GM12878 (cell line): Measurements from ENCODE around the gene CCNY. TPM values are rescaled to one million over a fixed set of nuclear protein-coding genes. Genes with fewer than 3 reads are reported as not detected.

Source experiments
- ATAC-seq: fragments of 200-7000 bp; cut with Tn5 transposase; 3 replicates; pipeline ENCODE4 v1.9.1; 2020; ENCODE audit warnings: mild to moderate bottlenecking, moderate library complexity
- BruUV-seq: library from RNA; stranded (reverse); fragments of 400-500 nt; replicated peaks from 2 replicates; lab custom pipeline; 2021; lab: Mats Ljungman, UMichigan
- CTCF ChIA-PET: fragments of 300-600 bp; sonication (Branson Sonifier 250); formaldehyde crosslinking; extraction: SDS; loops from one replicate; lab custom pipeline; 2021; ENCODE audit warnings: inconsistent platforms; lab: Yijun Ruan, JAX
- POLR2A ChIA-PET: fragments of 350-600 bp; formaldehyde crosslinking; extraction: SDS; loops from one replicate; lab custom pipeline; 2021; ENCODE audit warnings: inconsistent platforms; lab: Charles Lee
- RAD21 ChIA-PET: fragments of 300-600 bp; sonication (Branson Sonifier 250); formaldehyde crosslinking; loops from one replicate; lab custom pipeline; 2023; ENCODE audit warnings: antibody characterized with exemption; ENCODE audit not compliant: unreplicated experiment; lab: Charles Lee
- SMC1A ChIA-PET: fragments of 300-600 bp; sonication (Branson Sonifier 250); formaldehyde crosslinking; loops from one replicate; lab custom pipeline; 2023; ENCODE audit not compliant: unreplicated experiment, uncharacterized antibody; lab: Charles Lee
- DNase-seq: peaks from one replicate; pipeline ENCODE4 v3.0.0-alpha.2; 2011; ENCODE audit warnings: low read depth, low spot score
- FAIRE-seq: peaks from 3 replicates; lab custom pipeline; 2011; peaks lifted over from hg19 to GRCh38; lab: Jason Lieb, UNC
- H2AFZ ChIP-seq: 2 replicates; pipeline ENCODE4 v1.6.0; 2011; ENCODE audit warnings: low read depth, low read length, control low read depth; ENCODE audit not compliant: control insufficient read depth
- H3K27ac ChIP-seq: 2 replicates; pipeline ENCODE4 v1.5.1; 2011; ENCODE audit warnings: control low read depth; ENCODE audit not compliant: control insufficient read depth, insufficient read depth
- H3K27me3 ChIP-seq, 2 experiments: replicated peaks in 1 of 2; 2 replicates each; pipeline versions ENCODE4 v1.6.0 to v1.6.1; 2011; ENCODE audit warnings: low read length in 1 of 2; ENCODE audit not compliant: control insufficient read depth in 2 of 2, insufficient read depth in 2 of 2
- H3K36me3 ChIP-seq, 2 experiments: 2 replicates each; pipeline ENCODE4 v1.5.1; 2011; ENCODE audit warnings: low read length in 1 of 2; ENCODE audit not compliant: control insufficient read depth in 2 of 2, insufficient read depth in 2 of 2
- H3K4me1 ChIP-seq: 2 replicates; pipeline ENCODE4 v1.6.1; 2011; ENCODE audit warnings: mild to moderate bottlenecking, low read length, moderate library complexity, mixed read lengths; ENCODE audit not compliant: control insufficient read depth, insufficient read depth
- H3K4me2 ChIP-seq: 2 replicates; pipeline ENCODE4 v1.6.0; 2011; ENCODE audit warnings: control low read depth; ENCODE audit not compliant: control insufficient read depth, insufficient read depth
- H3K4me3 ChIP-seq: fragments of 200-600 bp; sonication (generic); 2 replicates; pipeline ENCODE4 v1.5.1; 2016
- H3K79me2 ChIP-seq: 2 replicates; pipeline ENCODE4 v1.6.0; 2011; ENCODE audit warnings: low read length; ENCODE audit not compliant: control insufficient read depth, insufficient read depth
- H3K9ac ChIP-seq: 2 replicates; pipeline ENCODE4 v1.8.0; 2011; ENCODE audit warnings: low read length, control low read depth, mixed read lengths; ENCODE audit not compliant: control insufficient read depth, insufficient read depth
- H3K9me3 ChIP-seq: replicated peaks from 3 replicates; pipeline ENCODE4 v1.5.1; 2011; ENCODE audit warnings: mild to moderate bottlenecking, low read length; ENCODE audit not compliant: control insufficient read depth, insufficient read depth
- H4K20me1 ChIP-seq: 2 replicates; pipeline ENCODE4 v1.6.0; 2011; ENCODE audit not compliant: control insufficient read depth, insufficient read depth
- CBX5 ChIP-seq: sonication (generic); IDR thresholded peaks from 2 replicates; pipeline ENCODE4 v1.6.1; 2016; ENCODE audit warnings: low read depth, moderate library complexity, mild to moderate bottlenecking, inconsistent platforms
- GATAD2B ChIP-seq: fragments of 450-650 bp; conservative IDR thresholded peaks from 2 replicates; pipeline ENCODE4 v1.6.1; 2017; ENCODE audit warnings: low read depth, mild to moderate bottlenecking, moderate library complexity
- IKZF2 ChIP-seq, 2 experiments: fragments of 450-650 bp; IDR thresholded peaks; 2 replicates each; pipeline ENCODE4 v1.6.1; 2017; ENCODE audit warnings: mild to moderate bottlenecking in 2 of 2, moderate library complexity in 2 of 2
- NR2C1 ChIP-seq: fragments of 450-650 bp; IDR thresholded peaks from 2 replicates; pipeline ENCODE4 v1.6.1; 2017; ENCODE audit warnings: antibody characterized with exemption, mild to moderate bottlenecking, moderate library complexity
- NR2F1 ChIP-seq: fragments of 450-650 bp; conservative IDR thresholded peaks from 2 replicates; pipeline ENCODE4 v1.6.1; 2017; ENCODE audit warnings: mild to moderate bottlenecking
- PML ChIP-seq: IDR thresholded peaks from 2 replicates; pipeline ENCODE4 v1.6.1; 2012; ENCODE audit warnings: low read length, inconsistent platforms
- POLR2A ChIP-seq: IDR thresholded peaks from 2 replicates; pipeline ENCODE4 v1.6.1; 2011; ENCODE audit warnings: low read depth, mild to moderate bottlenecking, low read length
- POLR2AphosphoS2 ChIP-seq: IDR thresholded peaks from 2 replicates; pipeline ENCODE4 v1.6.1; 2011; ENCODE audit warnings: low read depth, mild to moderate bottlenecking, low read length, improper control_type of control experiment, moderate library complexity
- RAD51 ChIP-seq: fragments of 450-650 bp; IDR thresholded peaks from 2 replicates; pipeline ENCODE4 v1.6.1; 2016; ENCODE audit warnings: moderate library complexity, mild to moderate bottlenecking, inconsistent platforms
- RCOR1 ChIP-seq: conservative IDR thresholded peaks from 2 replicates; pipeline ENCODE4 v1.6.1; 2012; ENCODE audit warnings: low read depth, low read length, improper control_type of control experiment
- SMAD5 ChIP-seq: IDR thresholded peaks from 2 replicates; pipeline ENCODE4 v1.6.1; 2016; ENCODE audit warnings: antibody characterized with exemption, low read depth
- STAT1 ChIP-seq: fragments of 450-650 bp; conservative IDR thresholded peaks from 2 replicates; pipeline ENCODE4 v1.6.1; 2014; ENCODE audit warnings: antibody characterized with exemption, mild to moderate bottlenecking
- YBX1 ChIP-seq: fragments of 450-650 bp; IDR thresholded peaks from 2 replicates; pipeline ENCODE4 v1.6.1; 2016; ENCODE audit warnings: antibody characterized with exemption
- ZNF622 ChIP-seq: fragments of 450-650 bp; IDR thresholded peaks from 2 replicates; pipeline ENCODE4 v1.6.1; 2017; ENCODE audit warnings: mild to moderate bottlenecking, inconsistent platforms
- WGBS: methylation state at CpG from one replicate; pipeline ENCODE4 v1.1.6; 2016; ENCODE audit warnings: low lambda C conversion rate; ENCODE audit not compliant: insufficient replicate concordance, insufficient coverage; ENCODE audit errors: missing lambda C conversion rate; 5-methylcytosine and 5-hydroxymethylcytosine counted together
- in situ Hi-C: fragments of 300-500 bp; cut with MboI; formaldehyde crosslinking; loops from 9 replicates; pipeline ENCODE4 v1.14.3; 2018; ENCODE audit warnings: mixed read lengths
- intact Hi-C: fragments of 100-400 bp; cut with micrococcal nuclease; formaldehyde crosslinking; loops from one replicate; pipeline ENCODE4 v1.14.2; 2022; ENCODE audit not compliant: unreplicated experiment
- polyA plus RNA-seq, 11 experiments: library from polyadenylated mRNA; depleted of rRNA in 4 of 11; unstranded in 6 of 11; stranded (reverse) in 5 of 11; fragments of >200 nt; fragmentation: Nextera tagmentation in 4 of 11; fragmentation: Illumina TruSeq in 1 of 11; extraction: Ambion mirVana in 4 of 11; extraction: Trizol in 1 of 11; gene quantifications; 1 replicate in 1 of 11; 2 replicates in 10 of 11; pipeline versions ENCODE4 v1.2.1 to v1.2.3, GENCODE V29; 2011 to 2016; ENCODE audit warnings: inconsistent platforms in 2 of 11, missing spikeins in 2 of 11, low read depth in 1 of 11
- total RNA-seq, 4 experiments: library from RNA; depleted of rRNA in 3 of 4; stranded (reverse); fragments of >200 nt in 3 of 4; fragmentation: Illumina TruSeq in 1 of 4; extraction: Trizol in 1 of 4; gene quantifications; 2 replicates each; pipeline versions ENCODE4 v1.2.1 to v1.2.3, GENCODE V29; 2013 to 2021
- TF ChIP-seq, protein P1 (sequence below): IDR thresholded peaks from 2 replicates; pipeline ENCODE4 v1.6.1; 2012; ENCODE audit warnings: low read depth, low read length, improper control_type of control experiment

The CCNY gene
- total and polyA plus RNA-seq, 10 of the 15 experiments (the other 5 are each of a cell fraction or from before 2014, with no cell fraction given) = 3.6 to 50.0 (median 26.1) TPM

DNA sequence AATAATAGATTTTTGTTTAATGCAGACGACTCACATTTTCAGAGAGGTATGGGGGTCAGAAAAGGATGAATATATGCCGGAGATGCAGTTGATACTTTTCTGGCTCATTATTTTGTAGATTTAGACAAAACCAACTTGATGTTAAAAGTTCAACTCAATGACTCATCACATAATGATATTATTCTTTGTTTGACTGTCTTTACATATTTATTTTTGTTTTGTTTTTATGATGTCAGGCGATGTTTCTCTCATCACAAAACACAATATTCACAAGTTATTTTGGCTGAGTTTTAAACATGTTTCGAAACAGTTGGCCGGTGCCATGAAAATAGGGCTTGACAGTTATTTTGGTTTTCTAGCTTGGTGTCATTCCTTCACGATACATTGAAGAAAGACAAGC, 270.1 kb downstream of the CCNY start:
- ChIA-PET POLR2A (no interaction called here), CTCF (no interaction called here)
- TF ChIP-seq RAD51 (no peak), NR2F1 (no peak)
- TF ChIP-seq, all 136 proteins: peak for 0
- RAD21 ChIA-PET = no interaction called here
- H3K27me3 ChIP-seq = peaks cover 1 to 5% of the 10 kb centered on the region in 2 experiments; a peak in 3 of 4 replicates
- H3K4me1 ChIP-seq = no peaks in the 10 kb centered on the region
- no peak overlapping the region for H3K27ac ChIP-seq
- 34% methylated on average over 6 of the region's 6 CpGs for WGBS
- ATAC-seq (no peak), DNase-seq (no peak), FAIRE-seq (no peak)
- H3K4me2 ChIP-seq = no peak overlapping the region
- no peak overlapping the region for H3K9ac ChIP-seq
- intact Hi-C loops = no loop called here
- H2AFZ ChIP-seq = no peak overlapping the region
- H4K20me1 ChIP-seq = no peaks in the 10 kb centered on the region
- H3K4me3 ChIP-seq = no peak overlapping the region
- in situ Hi-C loops = no loop called here
- H3K36me3 ChIP-seq = no peaks in the 10 kb centered on the region
- H3K9me3 ChIP-seq = no peaks in the 10 kb centered on the region; the same call in 2 of the 3 replicates
- no TSS peak for BruUV-seq
- SMC1A ChIA-PET = interaction anchor here (0.7 kb wide), 1 partner anchor 505 kb away, joined by 3 read pairs; no protein-coding TSS in a partner anchor
- H3K79me2 ChIP-seq = no peaks in the 10 kb centered on the region

DNA sequence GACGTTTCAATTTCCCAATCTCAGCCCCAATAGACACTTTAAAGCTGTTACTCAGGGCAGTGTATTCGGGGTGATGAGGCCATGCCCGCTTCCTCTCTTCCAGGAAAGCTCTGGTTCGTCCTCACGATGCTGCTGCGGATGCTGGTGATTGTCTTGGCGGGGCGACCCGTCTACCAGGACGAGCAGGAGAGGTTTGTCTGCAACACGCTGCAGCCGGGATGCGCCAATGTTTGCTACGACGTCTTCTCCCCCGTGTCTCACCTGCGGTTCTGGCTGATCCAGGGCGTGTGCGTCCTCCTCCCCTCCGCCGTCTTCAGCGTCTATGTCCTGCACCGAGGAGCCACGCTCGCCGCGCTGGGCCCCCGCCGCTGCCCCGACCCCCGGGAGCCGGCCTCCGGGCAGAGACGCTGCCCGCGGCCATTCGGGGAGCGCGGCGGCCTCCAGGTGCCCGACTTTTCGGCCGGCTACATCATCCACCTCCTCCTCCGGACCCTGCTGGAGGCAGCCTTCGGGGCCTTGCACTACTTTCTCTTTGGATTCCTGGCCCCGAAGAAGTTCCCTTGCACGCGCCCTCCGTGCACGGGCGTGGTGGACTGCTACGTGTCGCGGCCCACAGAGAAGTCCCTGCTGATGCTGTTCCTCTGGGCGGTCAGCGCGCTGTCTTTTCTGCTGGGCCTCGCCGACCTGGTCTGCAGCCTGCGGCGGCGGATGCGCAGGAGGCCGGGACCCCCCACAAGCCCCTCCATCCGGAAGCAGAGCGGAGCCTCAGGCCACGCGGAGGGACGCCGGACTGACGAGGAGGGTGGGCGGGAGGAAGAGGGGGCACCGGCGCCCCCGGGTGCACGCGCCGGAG, 271.4 kb downstream of the CCNY start:
- ATAC-seq (no peak), DNase-seq (no peak), FAIRE-seq (no peak)
- RAD21 ChIA-PET = no interaction called here
- no peaks in the 10 kb centered on the region for H3K4me1 ChIP-seq
- H3K36me3 ChIP-seq = no peaks in the 10 kb centered on the region
- SMC1A ChIA-PET = no interaction called here
- H2AFZ ChIP-seq = no peak overlapping the region
- BruUV-seq = no TSS peak
- no peaks in the 10 kb centered on the region for H4K20me1 ChIP-seq
- no peak overlapping the region for H3K9ac ChIP-seq
- H3K27ac ChIP-seq = no peak overlapping the region
- POLR2A ChIA-PET = no interaction called here
- in situ Hi-C loops (no loop called here), intact Hi-C loops (no loop called here)
- peaks cover 1 to 5% of the 10 kb centered on the region in 2 experiments; a peak in 3 of 4 replicates for H3K27me3 ChIP-seq
- no peaks in the 10 kb centered on the region for H3K79me2 ChIP-seq
- WGBS = 46% methylated on average over 60 of the region's 78 CpGs
- no peak overlapping the region for H3K4me2 ChIP-seq
- no peak overlapping the region for H3K4me3 ChIP-seq
- no peaks in the 10 kb centered on the region; the same call in 2 of the 3 replicates for H3K9me3 ChIP-seq
- CTCF ChIA-PET = interaction anchor here (0.7 kb wide), 1 partner anchor 11 kb away, joined by 3 read pairs; no protein-coding TSS in a partner anchor
- TF ChIP-seq GATAD2B (no peak), PML (no peak), POLR2A (no peak), SMAD5 (no peak), ZNF622 (no peak), CBX5 (no peak), STAT1 (no peak), IKZF2 (IDR thresholded peaks at IDR 0.05) (no peak), YBX1 (no peak), NR2C1 (no peak), POLR2AphosphoS2 (no peak), RCOR1 (no peak)
- TF ChIP-seq, protein P1, sequence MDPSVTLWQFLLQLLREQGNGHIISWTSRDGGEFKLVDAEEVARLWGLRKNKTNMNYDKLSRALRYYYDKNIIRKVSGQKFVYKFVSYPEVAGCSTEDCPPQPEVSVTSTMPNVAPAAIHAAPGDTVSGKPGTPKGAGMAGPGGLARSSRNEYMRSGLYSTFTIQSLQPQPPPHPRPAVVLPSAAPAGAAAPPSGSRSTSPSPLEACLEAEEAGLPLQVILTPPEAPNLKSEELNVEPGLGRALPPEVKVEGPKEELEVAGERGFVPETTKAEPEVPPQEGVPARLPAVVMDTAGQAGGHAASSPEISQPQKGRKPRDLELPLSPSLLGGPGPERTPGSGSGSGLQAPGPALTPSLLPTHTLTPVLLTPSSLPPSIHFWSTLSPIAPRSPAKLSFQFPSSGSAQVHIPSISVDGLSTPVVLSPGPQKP = no peak
